Nephron (organoid): ENCODE results near the gene OR10H4.

ENCODE experiments used
- H3K27ac Mint-ChIP-seq, 3 experiments: 2 replicates each; pipeline ENCODE4 v1.8.0; 2020; ENCODE audit warnings: mixed read lengths in 3 of 3, mild to moderate bottlenecking in 2 of 3, moderate library complexity in 1 of 3
- H3K27me3 Mint-ChIP-seq: 2 replicates; pipeline ENCODE4 v1.8.0; 2021; ENCODE audit warnings: low read depth, mild to moderate bottlenecking, moderate library complexity, mixed read lengths
- H3K36me3 Mint-ChIP-seq: 2 replicates; pipeline ENCODE4 v1.8.0; 2020; ENCODE audit warnings: low read depth, mixed read lengths
- H3K4me1 Mint-ChIP-seq: 2 replicates; pipeline ENCODE4 v1.8.0; 2020; ENCODE audit warnings: mixed read lengths
- H3K4me3 Mint-ChIP-seq, 3 experiments: 2 replicates each; pipeline ENCODE4 v1.8.0; 2020; ENCODE audit warnings: mild to moderate bottlenecking in 3 of 3, mixed read lengths in 3 of 3, moderate library complexity in 2 of 3
- H3K9me3 Mint-ChIP-seq: 2 replicates; pipeline ENCODE4 v1.8.0; 2020; ENCODE audit warnings: mixed read lengths
- TF ChIP-seq, protein P1 (sequence below), 3 experiments: fragments of 200-600 bp; sonication (generic); IDR thresholded peaks; one replicate each; pipeline ENCODE4 v1.5.0; 2021; ENCODE audit warnings: antibody characterized with exemption in 3 of 3; ENCODE audit not compliant: unreplicated experiment in 3 of 3

Gene OR10H4

GRCh38 chr19:15911599-15912235, 37.1 kb upstream of the OR10H4 start:
- Mint-ChIP-seq H3K4me1 (no peaks in the 10 kb centered on the region), H3K4me3 (no peak overlapping the region), H3K27ac (no peak overlapping the region), H3K27me3 (no peaks in the 10 kb centered on the region), H3K36me3 (peaks cover 4% of the 10 kb centered on the region), H3K9me3 (peaks cover 29% of the 10 kb centered on the region)
- TF ChIP-seq, protein P1, sequence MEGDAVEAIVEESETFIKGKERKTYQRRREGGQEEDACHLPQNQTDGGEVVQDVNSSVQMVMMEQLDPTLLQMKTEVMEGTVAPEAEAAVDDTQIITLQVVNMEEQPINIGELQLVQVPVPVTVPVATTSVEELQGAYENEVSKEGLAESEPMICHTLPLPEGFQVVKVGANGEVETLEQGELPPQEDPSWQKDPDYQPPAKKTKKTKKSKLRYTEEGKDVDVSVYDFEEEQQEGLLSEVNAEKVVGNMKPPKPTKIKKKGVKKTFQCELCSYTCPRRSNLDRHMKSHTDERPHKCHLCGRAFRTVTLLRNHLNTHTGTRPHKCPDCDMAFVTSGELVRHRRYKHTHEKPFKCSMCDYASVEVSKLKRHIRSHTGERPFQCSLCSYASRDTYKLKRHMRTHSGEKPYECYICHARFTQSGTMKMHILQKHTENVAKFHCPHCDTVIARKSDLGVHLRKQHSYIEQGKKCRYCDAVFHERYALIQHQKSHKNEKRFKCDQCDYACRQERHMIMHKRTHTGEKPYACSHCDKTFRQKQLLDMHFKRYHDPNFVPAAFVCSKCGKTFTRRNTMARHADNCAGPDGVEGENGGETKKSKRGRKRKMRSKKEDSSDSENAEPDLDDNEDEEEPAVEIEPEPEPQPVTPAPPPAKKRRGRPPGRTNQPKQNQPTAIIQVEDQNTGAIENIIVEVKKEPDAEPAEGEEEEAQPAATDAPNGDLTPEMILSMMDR (IDR thresholded peaks at IDR 0.05; ENCODE audit: unreplicated experiment in 3 of 3): no peak

- Mint-ChIP-seq H3K4me1 (no peaks in the 10 kb centered on the region), H3K27me3 (no peaks in the 10 kb centered on the region), H3K4me3 (no peak overlapping the region), H3K9me3 (peaks cover 33% of the 10 kb centered on the region), H3K27ac (no peak overlapping the region), H3K36me3 (peaks cover 4% of the 10 kb centered on the region)
- TF ChIP-seq, protein P1 (IDR thresholded peaks at IDR 0.05; ENCODE audit: unreplicated experiment in 3 of 3): no peak
Observed at GRCh38 chr19:15913384-15913783, 35.4 kb upstream of the OR10H4 start.

DNA sequence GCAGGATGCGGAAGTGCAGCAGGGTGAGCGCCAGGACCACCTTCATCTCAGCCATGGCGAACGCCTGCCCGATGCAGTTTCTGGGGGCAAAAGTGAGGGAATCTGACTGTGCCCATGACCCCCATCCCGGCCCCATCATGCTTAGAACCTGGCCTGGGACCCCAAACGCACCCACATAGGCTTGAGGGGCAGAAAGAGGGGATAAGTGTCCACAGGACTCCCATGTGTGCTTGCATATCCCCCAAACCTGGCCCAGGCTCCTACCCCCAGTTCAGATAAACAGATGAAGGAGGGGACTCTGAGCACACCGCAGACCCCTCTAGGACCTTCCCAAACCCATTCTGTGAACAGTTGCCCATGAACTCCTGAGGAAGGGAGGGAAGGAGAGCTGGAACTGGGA, 35.0 kb upstream of the OR10H4 start:
- Mint-ChIP-seq H3K27ac (no peak overlapping the region), H3K4me3 (no peak overlapping the region), H3K4me1 (no peaks in the 10 kb centered on the region), H3K36me3 (peaks cover 4% of the 10 kb centered on the region), H3K9me3 (peaks cover 34% of the 10 kb centered on the region), H3K27me3 (no peaks in the 10 kb centered on the region)
- TF ChIP-seq, protein P1 (IDR thresholded peaks at IDR 0.05; ENCODE audit: unreplicated experiment in 3 of 3): no peak

- peaks cover 37% of the 10 kb centered on the region for H3K9me3 Mint-ChIP-seq
- H3K36me3 Mint-ChIP-seq: peaks cover 4% of the 10 kb centered on the region
- H3K4me3 Mint-ChIP-seq: no peak overlapping the region
- no peak overlapping the region for H3K27ac Mint-ChIP-seq
- TF ChIP-seq, protein P1 (IDR thresholded peaks at IDR 0.05; ENCODE audit: unreplicated experiment in 3 of 3): no peak
- H3K27me3 Mint-ChIP-seq: no peaks in the 10 kb centered on the region
- no peaks in the 10 kb centered on the region for H3K4me1 Mint-ChIP-seq
Observed at GRCh38 chr19:15915109-15915508, 33.7 kb upstream of the OR10H4 start.

DNA sequence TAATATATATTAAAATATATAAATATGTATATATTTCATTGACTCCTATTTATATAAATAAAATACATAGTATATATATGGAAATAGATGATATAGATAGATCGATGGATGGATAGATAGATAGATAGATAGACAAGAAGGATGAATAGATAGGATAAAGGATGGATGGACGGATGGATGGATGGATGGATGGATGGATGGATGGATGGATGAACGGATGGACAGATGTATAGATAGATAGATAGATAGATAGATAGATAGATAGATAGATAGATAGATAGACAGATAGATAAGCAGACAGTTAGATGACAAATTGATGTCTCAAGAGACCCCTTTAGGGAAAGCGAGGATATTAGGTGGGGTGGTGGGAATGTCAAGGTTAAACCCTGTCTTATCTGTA, 29.6 kb upstream of the OR10H4 start:
- Mint-ChIP-seq H3K27ac (no peak overlapping the region), H3K27me3 (no peaks in the 10 kb centered on the region), H3K9me3 (peaks cover 34% of the 10 kb centered on the region), H3K4me3 (no peak overlapping the region), H3K4me1 (no peaks in the 10 kb centered on the region), H3K36me3 (no peaks in the 10 kb centered on the region)
- TF ChIP-seq, protein P1 (IDR thresholded peaks at IDR 0.05; ENCODE audit: unreplicated experiment in 3 of 3): no peak

GRCh38 chr19:15922021-15922420, 26.8 kb upstream of the OR10H4 start:
- Mint-ChIP-seq H3K27ac (no peak overlapping the region), H3K4me3 (no peak overlapping the region), H3K9me3 (peaks cover 34% of the 10 kb centered on the region), H3K36me3 (no peaks in the 10 kb centered on the region), H3K4me1 (no peaks in the 10 kb centered on the region), H3K27me3 (no peaks in the 10 kb centered on the region)
- TF ChIP-seq, protein P1 (IDR thresholded peaks at IDR 0.05; ENCODE audit: unreplicated experiment in 3 of 3): no peak
